ENCODE data around the gene PWP2. TPM values are rescaled to one million over a fixed set of nuclear protein-coding genes. Genes with fewer than 3 reads are reported as not detected.
"Not testable (repeated sequence)": the region's sequence is repeated elsewhere in the genome, so short reads cannot be mapped to it uniquely, and the experiment has no call there.

PWP2 gene
- total RNA-seq, 1 donor from 2014 or later = 6.1 TPM

GRCh38 chr21:44159349-44160297, 52.4 kb downstream of the PWP2 start:
- DNase-seq (ENCODE audit: extremely low read depth, low read depth, low spot score) = not testable (repeated sequence)

DNA sequence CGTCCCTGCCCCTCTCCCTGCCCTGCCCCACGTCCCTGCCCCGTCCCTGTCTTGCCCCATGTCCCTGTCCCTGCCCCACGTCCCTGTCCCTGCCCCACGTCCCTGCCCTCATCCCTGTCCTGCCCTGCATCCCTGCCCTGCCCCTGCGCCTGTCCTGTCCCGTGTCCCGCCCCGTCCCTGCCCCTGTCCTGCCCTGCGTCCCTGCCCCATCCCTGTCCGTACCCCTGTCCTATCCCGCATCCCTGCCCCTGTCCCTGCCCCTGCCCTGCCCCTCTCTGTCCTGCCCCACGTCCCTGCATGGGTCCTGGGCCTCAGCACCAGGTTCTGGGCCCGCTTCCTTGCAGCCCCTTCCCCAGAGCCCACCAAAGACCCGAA, 53.1 kb downstream of the PWP2 start:
- not testable (repeated sequence) for DNase-seq (ENCODE audit: extremely low read depth, low read depth, low spot score)

DNA sequence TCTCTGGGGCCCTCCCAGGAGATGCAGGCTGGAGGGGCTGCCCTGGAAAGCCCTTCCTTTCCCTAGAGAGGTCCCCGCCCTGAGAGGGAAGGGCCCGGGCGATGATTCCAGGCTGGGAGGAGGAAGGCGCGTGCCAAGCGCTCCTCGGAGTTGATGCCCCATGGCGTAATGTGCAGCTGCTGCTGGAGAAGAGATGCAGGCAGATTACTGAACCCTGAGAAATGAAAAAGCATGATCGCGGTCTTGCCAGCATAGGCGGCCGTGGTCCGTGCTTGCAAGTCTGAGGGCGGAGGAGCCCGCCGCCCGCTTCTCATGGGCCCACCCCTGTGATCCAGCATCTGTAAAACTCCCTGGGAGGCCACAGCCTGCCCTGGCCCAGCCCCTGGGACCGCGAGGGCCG, 53.6 kb downstream of the PWP2 start:
- DNase-seq (ENCODE audit: extremely low read depth, low read depth, low spot score) = not testable (repeated sequence)

- not testable (repeated sequence) for DNase-seq (ENCODE audit: extremely low read depth, low read depth, low spot score)
These were observed 56.0 kb downstream of the PWP2 start for GRCh38 chr21:44163167-44163653.

GRCh38 chr21:44165933-44166332, 58.7 kb downstream of the PWP2 start:
- DNase-seq (ENCODE audit: extremely low read depth, low read depth, low spot score) = not testable (repeated sequence)

DNA sequence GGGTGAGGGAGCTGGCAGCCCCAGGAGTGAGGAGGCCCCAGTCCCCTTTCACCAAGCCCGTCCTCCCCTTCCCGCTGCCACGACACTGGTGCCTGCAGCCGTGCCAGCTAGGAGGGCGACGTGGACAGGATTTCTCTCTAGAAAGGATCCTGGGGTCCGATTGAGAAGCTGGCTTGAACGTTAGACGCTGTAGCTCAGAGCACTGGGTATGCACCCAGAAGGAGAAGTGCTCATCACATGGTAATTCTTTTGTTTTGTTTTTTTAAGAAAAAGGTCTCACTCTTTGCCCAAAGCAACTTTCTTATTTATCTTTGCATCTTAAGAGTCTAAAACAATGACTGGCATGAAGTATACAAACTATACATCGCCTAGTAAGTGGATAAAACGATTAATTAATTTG, 60.3 kb downstream of the PWP2 start:
- not testable (repeated sequence) for DNase-seq (ENCODE audit: extremely low read depth, low read depth, low spot score)

- not testable (repeated sequence) for DNase-seq (ENCODE audit: extremely low read depth, low read depth, low spot score)
These were observed 63.1 kb downstream of the PWP2 start for GRCh38 chr21:44170326-44170725.

- not testable (repeated sequence) for DNase-seq (ENCODE audit: extremely low read depth, low read depth, low spot score)
These were observed 63.7 kb downstream of the PWP2 start for GRCh38 chr21:44170863-44171262.

DNA sequence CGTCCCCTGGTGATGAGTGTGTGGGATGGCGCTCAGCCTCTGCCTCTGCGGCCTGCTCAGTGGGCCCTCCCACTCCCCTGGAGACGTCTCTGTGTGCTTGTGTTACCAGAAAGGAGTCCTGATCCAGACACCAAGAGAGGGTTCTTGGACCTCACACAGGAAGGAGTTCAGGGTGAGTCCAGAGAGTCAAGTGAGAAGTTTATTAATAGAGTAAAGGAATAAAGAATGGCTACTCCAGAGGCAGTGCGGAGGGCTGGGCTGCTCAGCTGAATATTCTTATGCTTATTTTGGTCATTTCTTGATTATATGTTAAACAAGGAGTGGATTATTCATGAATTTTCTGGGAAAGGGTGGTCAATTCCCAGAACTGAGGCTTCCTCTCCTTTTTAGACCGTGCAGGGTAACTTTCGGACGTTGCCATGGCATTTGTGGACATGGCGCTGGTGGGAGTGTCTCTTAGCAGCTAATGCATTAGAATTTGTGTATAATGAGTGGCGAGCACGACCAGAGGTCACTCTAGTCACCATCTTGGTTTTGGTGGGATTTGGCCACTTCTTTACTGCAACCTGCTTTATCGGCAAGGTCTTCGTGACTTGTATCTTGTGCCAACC, 64.9 kb downstream of the PWP2 start:
- DNase-seq (ENCODE audit: extremely low read depth, low read depth, low spot score) = not testable (repeated sequence)

GRCh38 chr21:44172741-44173140, 65.5 kb downstream of the PWP2 start:
- not testable (repeated sequence) for DNase-seq (ENCODE audit: extremely low read depth, low read depth, low spot score)

- not testable (repeated sequence) for DNase-seq (ENCODE audit: extremely low read depth, low read depth, low spot score)
These were observed 68.0 kb downstream of the PWP2 start for GRCh38 chr21:44175189-44175588.

DNA sequence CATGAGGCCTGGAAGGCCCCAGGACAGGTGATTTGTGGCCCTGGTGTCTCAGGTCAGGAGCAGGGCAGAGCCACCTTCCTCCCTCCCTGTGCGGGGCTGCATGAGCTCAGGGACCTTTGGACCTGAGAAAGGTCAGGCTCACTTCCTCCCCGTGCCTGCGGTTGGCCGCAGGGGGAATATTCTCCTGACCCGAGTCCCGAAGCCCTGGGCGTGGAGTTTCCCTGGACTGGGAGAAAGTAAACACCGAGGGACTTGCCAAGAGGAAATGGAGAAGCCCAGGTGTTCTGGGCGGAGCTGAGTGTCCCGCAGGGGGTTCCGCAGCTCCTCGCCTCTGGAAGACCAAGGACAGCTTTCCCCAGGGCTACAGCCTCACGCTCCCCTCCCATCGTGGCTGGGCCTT, 68.9 kb downstream of the PWP2 start:
- DNase-seq (ENCODE audit: extremely low read depth, low read depth, low spot score) = not testable (repeated sequence)

Other genes starting within 250 kb of the PWP2 start
- 47.4 and 60.0 TPM in 2 replicates for gene AGPAT3, start 242.2 kb upstream of the PWP2 start, total RNA-seq
- 16.5 and 29.1 TPM in 2 replicates for gene TRAPPC10, start 95.1 kb upstream of the PWP2 start, total RNA-seq
- gene GATD3, start 26.3 kb downstream of the PWP2 start, total RNA-seq = 5.1 and 9.1 TPM in 2 replicates
- 4.1 and 26.4 TPM in 2 replicates for gene ICOSLG, start 133.5 kb downstream of the PWP2 start, total RNA-seq
- gene DNMT3L, start 154.5 kb downstream of the PWP2 start, total RNA-seq = not detected in 2 replicates
- not detected in 2 replicates for gene AIRE, start 178.5 kb downstream of the PWP2 start, total RNA-seq
- gene PFKL, start 192.7 kb downstream of the PWP2 start, total RNA-seq = 193 and 245 TPM in 2 replicates
- gene CFAP410, start 232.0 kb downstream of the PWP2 start, total RNA-seq = 14.8 and 19.3 TPM in 2 replicates
- gene TRPM2, start 246.2 kb downstream of the PWP2 start, total RNA-seq = 3.4 and 5.7 TPM in 2 replicates